Keratinocyte (primary cell): ENCODE data around the gene CXCR6. TPM values are rescaled to one million over a fixed set of nuclear protein-coding genes. Genes with fewer than 3 reads are reported as not detected.

Experiments used
- DNase-seq: peaks from one replicate; pipeline ENCODE4 v3.0.0-alpha.2; 2011; ENCODE audit warnings: low read depth, missing footprints, low spot score
- FAIRE-seq: peaks from 2 replicates; lab custom pipeline; 2011; peaks lifted over from hg19 to GRCh38; lab: Jason Lieb, UNC
- H2AFZ ChIP-seq: 2 replicates; pipeline ENCODE4 v1.6.0; 2012; ENCODE audit warnings: low read length, control low read depth, inconsistent platforms; ENCODE audit not compliant: control insufficient read depth
- H3K27ac ChIP-seq: 2 replicates; pipeline ENCODE4 v1.5.1; 2011; ENCODE audit warnings: low read length; ENCODE audit not compliant: control insufficient read depth, insufficient read depth
- H3K27me3 ChIP-seq: 3 replicates; pipeline ENCODE4 v1.6.0; 2011; ENCODE audit warnings: low read length; ENCODE audit not compliant: control insufficient read depth, insufficient read depth; ENCODE audit errors: extremely low read depth
- H3K36me3 ChIP-seq, 2 experiments: 2 replicates in 1 of 2; 3 replicates in 1 of 2; pipeline ENCODE4 v1.5.1; 2011; ENCODE audit warnings: low read length in 2 of 2, mild to moderate bottlenecking in 1 of 2; ENCODE audit not compliant: control insufficient read depth in 2 of 2, insufficient read depth in 2 of 2; ENCODE audit errors: extremely low read depth in 1 of 2
- H3K4me1 ChIP-seq: 3 replicates; pipeline ENCODE4 v1.5.1; 2011; ENCODE audit warnings: low read length; ENCODE audit not compliant: control insufficient read depth, insufficient read depth; ENCODE audit errors: extremely low read depth
- H3K4me2 ChIP-seq: 3 replicates; pipeline ENCODE4 v1.6.0; 2011; ENCODE audit warnings: low read depth, low read length; ENCODE audit not compliant: control insufficient read depth, insufficient read depth; ENCODE audit errors: extremely low read depth
- H3K4me3 ChIP-seq, 3 experiments: fragments of 200-600 bp in 1 of 3; sonication (generic) in 1 of 3; 2 replicates in 2 of 3; 3 replicates in 1 of 3; pipeline ENCODE4 v1.5.1; 2011 to 2016; ENCODE audit warnings: low read length in 3 of 3, mild to moderate bottlenecking in 3 of 3, control low read depth in 2 of 3, inconsistent platforms in 1 of 3, low read depth in 1 of 3, mixed read lengths in 1 of 3, mixed run types in 1 of 3, moderate library complexity in 1 of 3; ENCODE audit not compliant: control insufficient read depth in 2 of 3, insufficient read depth in 2 of 3; ENCODE audit errors: extremely low read depth in 1 of 3
- H3K79me2 ChIP-seq: 2 replicates; pipeline ENCODE4 v1.6.0; 2012; ENCODE audit warnings: low read length; ENCODE audit not compliant: control insufficient read depth, insufficient read depth
- H3K9ac ChIP-seq: 3 replicates; pipeline ENCODE4 v1.6.0; 2011; ENCODE audit warnings: low read length; ENCODE audit not compliant: control insufficient read depth, insufficient read depth; ENCODE audit errors: extremely low read depth
- H3K9me1 ChIP-seq: 3 replicates; pipeline ENCODE4 v1.6.0; 2011; ENCODE audit warnings: low read length; ENCODE audit not compliant: control insufficient read depth, insufficient read depth; ENCODE audit errors: extremely low read depth
- H3K9me3 ChIP-seq: 2 replicates; pipeline ENCODE4 v1.5.1; 2012; ENCODE audit warnings: low read depth, low read length; ENCODE audit not compliant: control insufficient read depth
- H4K20me1 ChIP-seq: 3 replicates; pipeline ENCODE4 v1.6.0; 2011; ENCODE audit warnings: low read length; ENCODE audit not compliant: control insufficient read depth, insufficient read depth; ENCODE audit errors: extremely low read depth
- EZH2 ChIP-seq: IDR thresholded peaks from one replicate; pipeline ENCODE4 v1.6.1; 2012; ENCODE audit warnings: inconsistent platforms, mild to moderate bottlenecking, low read length, moderate library complexity
- dilution Hi-C: fragments of 300-500 bp; cut with MboI; formaldehyde crosslinking; loops from one replicate; pipeline ENCODE4 v1.7.0; 2020; ENCODE audit warnings: low sequenced_read_pairs; ENCODE audit not compliant: extremely low pct_ligation_motif_present
- polyA plus RNA-seq, 5 experiments: library from polyadenylated mRNA; depleted of rRNA in 3 of 5; stranded (reverse) in 3 of 5; stranded (forward) in 1 of 5; unstranded in 1 of 5; fragments of >200 nt; gene quantifications; 1 replicate in 1 of 5; 2 replicates in 3 of 5; 3 replicates in 1 of 5; pipeline versions ENCODE4 v1.2.1 to v1.2.3, GENCODE V29; 2011 to 2012; ENCODE audit warnings: missing spikeins in 2 of 5, low read depth in 1 of 5, low replicate concordance in 1 of 5
- TF ChIP-seq, protein P1 (sequence below), 3 experiments: IDR thresholded peaks in 1 of 3; conservative IDR thresholded peaks in 1 of 3; optimal IDR thresholded peaks in 1 of 3; 2 replicates in 2 of 3; 3 replicates in 1 of 3; pipeline versions ENCODE3 to v1.5.1; 2011; ENCODE audit warnings: low read length in 3 of 3, mild to moderate bottlenecking in 3 of 3, moderate library complexity in 2 of 3, control low read depth in 1 of 3, inconsistent platforms in 1 of 3; ENCODE audit not compliant: insufficient read depth in 2 of 3; ENCODE audit errors: extremely low read depth in 1 of 3

The CXCR6 gene
- polyA plus RNA-seq, 1 donor (not counting 4 experiments of a cell fraction or from before 2014, with no cell fraction given): not detected

GRCh38 chr3:45895686-45896468, 47.4 kb upstream of the CXCR6 start:
- FAIRE-seq (no peak), DNase-seq (no peak)
- Histone ChIP-seq H3K79me2 (no peaks in the 10 kb centered on the region), H3K9ac (no peak overlapping the region), H3K27me3 (peaks cover 3% of the 10 kb centered on the region), H3K4me1 (peaks cover 5% of the 10 kb centered on the region), H3K9me3 (no peaks in the 10 kb centered on the region), H4K20me1 (no peaks in the 10 kb centered on the region), H2AFZ (no peak overlapping the region), H3K27ac (no peak overlapping the region), H3K9me1 (no peaks in the 10 kb centered on the region), H3K36me3 (no peaks in the 10 kb centered on the region), H3K4me2 (no peak overlapping the region), H3K4me3 (no peak overlapping the region)
- TF ChIP-seq, protein P1, sequence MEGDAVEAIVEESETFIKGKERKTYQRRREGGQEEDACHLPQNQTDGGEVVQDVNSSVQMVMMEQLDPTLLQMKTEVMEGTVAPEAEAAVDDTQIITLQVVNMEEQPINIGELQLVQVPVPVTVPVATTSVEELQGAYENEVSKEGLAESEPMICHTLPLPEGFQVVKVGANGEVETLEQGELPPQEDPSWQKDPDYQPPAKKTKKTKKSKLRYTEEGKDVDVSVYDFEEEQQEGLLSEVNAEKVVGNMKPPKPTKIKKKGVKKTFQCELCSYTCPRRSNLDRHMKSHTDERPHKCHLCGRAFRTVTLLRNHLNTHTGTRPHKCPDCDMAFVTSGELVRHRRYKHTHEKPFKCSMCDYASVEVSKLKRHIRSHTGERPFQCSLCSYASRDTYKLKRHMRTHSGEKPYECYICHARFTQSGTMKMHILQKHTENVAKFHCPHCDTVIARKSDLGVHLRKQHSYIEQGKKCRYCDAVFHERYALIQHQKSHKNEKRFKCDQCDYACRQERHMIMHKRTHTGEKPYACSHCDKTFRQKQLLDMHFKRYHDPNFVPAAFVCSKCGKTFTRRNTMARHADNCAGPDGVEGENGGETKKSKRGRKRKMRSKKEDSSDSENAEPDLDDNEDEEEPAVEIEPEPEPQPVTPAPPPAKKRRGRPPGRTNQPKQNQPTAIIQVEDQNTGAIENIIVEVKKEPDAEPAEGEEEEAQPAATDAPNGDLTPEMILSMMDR (optimal IDR thresholded peaks at IDR 0.05 in 1 of 3, IDR thresholded peaks at IDR 0.05 in 1 of 3, conservative IDR thresholded peaks at IDR 0.05 in 1 of 3; ENCODE audit: extremely low read depth in 1 of 3, insufficient read depth in 2 of 3, low read length in 3 of 3): no peak
- no peak for TF ChIP-seq EZH2
- dilution Hi-C loops: no loop called here

DNA sequence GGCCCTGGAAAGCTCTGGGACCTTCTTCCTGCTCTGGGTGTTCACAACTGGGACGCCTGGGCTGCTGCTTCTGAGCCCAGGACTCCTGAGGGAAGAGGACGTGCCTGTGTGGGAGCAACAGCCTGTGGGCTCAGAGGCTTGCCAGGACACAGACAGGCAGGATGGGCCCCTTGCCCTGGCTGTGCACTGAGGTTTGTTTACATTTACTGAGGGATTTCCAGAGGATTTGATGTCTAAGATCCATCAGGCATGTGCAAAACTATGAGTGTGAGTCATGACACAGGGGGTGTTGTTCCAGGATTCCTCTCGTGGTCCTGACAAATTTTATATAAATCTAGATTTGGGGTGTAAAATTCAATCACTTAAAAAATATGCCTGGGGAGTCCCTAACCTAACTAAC, 46.3 kb upstream of the CXCR6 start:
- Histone ChIP-seq H3K79me2 (no peaks in the 10 kb centered on the region), H3K27me3 (no peaks in the 10 kb centered on the region), H3K36me3 (no peaks in the 10 kb centered on the region), H3K9me3 (no peaks in the 10 kb centered on the region), H3K4me1 (peaks cover 5% of the 10 kb centered on the region), H3K4me3 (no peak overlapping the region), H3K9ac (no peak overlapping the region), H3K4me2 (no peak overlapping the region), H3K9me1 (no peaks in the 10 kb centered on the region), H2AFZ (no peak overlapping the region), H3K27ac (no peak overlapping the region), H4K20me1 (no peaks in the 10 kb centered on the region)
- TF ChIP-seq EZH2: no peak
- TF ChIP-seq, protein P1 (optimal IDR thresholded peaks at IDR 0.05 in 1 of 3, IDR thresholded peaks at IDR 0.05 in 1 of 3, conservative IDR thresholded peaks at IDR 0.05 in 1 of 3; ENCODE audit: extremely low read depth in 1 of 3, insufficient read depth in 2 of 3, low read length in 3 of 3): no peak
- no peak for DNase-seq
- dilution Hi-C loops: no loop called here
- FAIRE-seq: no peak
